ENCODE data around the gene ALG3.

ALG3 gene

DNA sequence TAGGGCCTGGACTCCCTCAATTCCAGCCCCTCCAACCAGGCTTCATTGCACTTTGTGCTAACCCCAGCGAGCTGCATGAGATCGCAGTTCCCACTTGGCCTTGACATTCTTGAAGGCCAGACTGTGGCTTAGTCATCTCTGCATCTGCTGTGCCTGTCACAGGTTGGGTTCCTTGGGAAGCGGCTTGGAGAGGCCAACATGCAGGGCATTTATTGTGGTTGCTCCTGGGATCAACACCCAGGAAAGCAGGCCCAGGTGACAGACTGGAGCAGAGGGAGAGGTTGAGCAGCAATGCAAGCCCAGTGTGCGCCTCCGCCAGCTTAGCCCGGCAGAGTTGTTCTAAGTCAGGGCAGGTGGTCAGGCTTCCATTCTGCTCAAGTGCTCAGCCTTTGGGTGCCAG is 52.2 kb downstream of the ALG3 start:
- no peak for DNase-seq (ENCODE audit: low read depth)

DNA sequence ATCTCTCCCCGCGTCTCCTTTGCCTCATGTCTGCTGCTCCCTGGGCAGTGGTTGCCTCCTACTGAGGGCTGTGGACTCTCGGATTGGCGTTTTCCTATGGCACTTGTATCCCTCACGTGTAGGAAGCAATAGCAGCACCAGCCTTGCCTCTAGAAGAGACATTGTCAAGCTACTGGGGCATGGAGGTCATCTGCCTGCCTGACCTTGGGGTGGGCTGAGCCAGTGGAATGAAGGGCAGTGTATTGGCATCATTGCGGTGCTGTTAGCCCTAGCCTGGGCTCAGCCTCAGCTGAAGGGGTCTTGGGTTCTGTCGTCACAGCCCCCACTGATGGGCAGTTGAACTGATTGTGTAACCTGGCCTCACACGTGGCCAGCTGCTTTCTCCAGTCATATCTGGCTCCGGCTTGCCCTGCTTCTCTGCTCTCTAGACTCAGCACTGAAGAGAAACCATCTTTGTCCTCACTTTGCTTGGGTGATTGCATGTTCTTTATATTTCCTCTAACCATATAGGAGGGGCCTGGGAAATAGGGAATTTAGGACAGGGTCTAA is 54.7 kb downstream of the ALG3 start:
- no peak for DNase-seq (ENCODE audit: low read depth)

GRCh38 chr3:184192889-184193288 is 55.9 kb downstream of the ALG3 start:
- DNase-seq (ENCODE audit: low read depth) = no peak
